HL-60 (cell line): ENCODE results near the gene POLN.

Source experiments
- DNase-seq, 2 experiments: peaks; one replicate each; pipeline ENCODE4 v3.0.0-alpha.2; 2010 to 2020; ENCODE audit warnings: low read depth in 1 of 2, low spot score in 1 of 2
- H3K27ac ChIP-seq: fragments of 250-450 bp; sonication (Bioruptor Pico); replicated peaks from 2 replicates; pipeline ENCODE4 v1.5.1; 2020; ENCODE audit warnings: mild to moderate bottlenecking, moderate library complexity
- H3K27me3 ChIP-seq: fragments of 250-450 bp; sonication (Bioruptor Pico); 2 replicates; pipeline ENCODE4 v1.5.1; 2021; ENCODE audit warnings: mild to moderate bottlenecking, moderate library complexity; ENCODE audit not compliant: insufficient read depth, poor library complexity, severe bottlenecking
- H3K4me3 ChIP-seq: replicated peaks from 2 replicates; pipeline ENCODE4 v1.5.1; 2011; ENCODE audit warnings: mild to moderate bottlenecking, control low read depth, low read length; ENCODE audit not compliant: insufficient read depth
- CTCF ChIP-seq: IDR thresholded peaks from one replicate; pipeline ENCODE4 v1.5.1; 2011; ENCODE audit warnings: low read length, control low read depth, inconsistent platforms; ENCODE audit not compliant: insufficient read depth
- GABPA ChIP-seq: IDR thresholded peaks from 2 replicates; pipeline ENCODE4 v1.6.1; 2012; ENCODE audit warnings: low read depth
- POLR2AphosphoS5 ChIP-seq: IDR thresholded peaks from 2 replicates; pipeline ENCODE4 v1.6.1; 2012; ENCODE audit warnings: low read depth
- REST ChIP-seq: IDR thresholded peaks from 2 replicates; pipeline ENCODE4 v1.6.1; 2012; ENCODE audit warnings: low read depth; ENCODE audit not compliant: insufficient replicate concordance
- SPI1 ChIP-seq: IDR thresholded peaks from 2 replicates; pipeline ENCODE4 v1.6.1; 2012; ENCODE audit warnings: low read depth, mild to moderate bottlenecking, borderline replicate concordance

The POLN gene

DNA sequence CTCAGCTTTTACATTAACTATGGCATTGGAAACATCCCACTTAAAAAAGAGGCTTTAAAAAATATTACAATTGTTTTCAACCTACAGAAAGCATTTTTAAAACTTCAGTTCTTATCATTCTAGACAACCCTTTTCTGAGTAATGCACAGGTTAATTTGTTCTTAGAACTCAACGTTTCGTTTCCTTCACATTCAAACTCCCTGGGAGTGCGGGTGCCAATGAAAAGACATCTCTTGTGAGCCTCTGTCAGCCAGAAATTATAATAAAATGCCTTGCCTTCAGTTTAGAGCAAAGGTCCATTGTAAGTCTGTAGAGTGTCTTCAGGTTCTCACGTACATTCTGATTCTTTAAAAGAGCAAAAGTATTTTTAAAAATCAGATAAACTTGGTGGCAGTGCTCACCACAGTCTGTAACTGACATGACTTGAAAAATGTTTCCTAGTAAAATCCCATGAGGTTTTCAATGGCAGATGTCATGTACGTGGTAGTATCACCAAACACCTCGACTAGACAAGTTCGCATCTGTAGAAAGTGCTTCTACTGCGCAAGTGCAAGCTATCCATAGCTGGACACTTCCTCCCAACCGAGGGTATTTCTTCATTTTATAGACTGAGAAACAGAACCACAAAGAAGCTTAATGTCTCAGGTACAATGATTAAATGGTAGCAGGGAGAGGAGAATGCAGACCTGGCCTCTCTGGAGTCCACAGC, 65.8 kb downstream of the POLN start:
- no peak for DNase-seq
- Histone ChIP-seq H3K4me3 (no peak overlapping the region), H3K27ac (no peak overlapping the region), H3K27me3 (no peaks in the 10 kb centered on the region)
- TF ChIP-seq CTCF (no peak), REST (no peak), POLR2AphosphoS5 (no peak), SPI1 (no peak), GABPA (no peak)

DNA sequence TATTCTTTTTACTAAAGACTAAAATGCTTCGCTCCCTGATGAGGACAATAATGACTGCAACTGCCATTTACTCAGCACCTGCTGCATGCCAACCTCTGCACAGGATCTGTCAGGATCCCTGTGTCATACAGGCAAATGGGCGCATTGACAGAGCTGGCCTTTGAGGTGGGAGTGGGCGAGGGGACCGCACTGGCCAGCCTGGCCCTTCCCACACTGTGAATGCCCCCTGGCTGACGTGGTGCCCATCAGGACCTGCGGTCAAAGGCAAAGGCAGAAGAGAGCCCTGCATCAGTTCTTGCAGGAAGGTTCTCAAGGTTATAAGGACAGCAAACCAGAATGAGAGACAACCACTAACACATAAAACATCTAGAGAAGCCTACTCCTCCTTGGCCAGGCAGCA, 67.9 kb downstream of the POLN start:
- DNase-seq, result no peak
- Histone ChIP-seq H3K27me3 (no peaks in the 10 kb centered on the region), H3K27ac (no peak overlapping the region), H3K4me3 (no peak overlapping the region)
- TF ChIP-seq POLR2AphosphoS5 (no peak), REST (no peak), SPI1 (no peak), CTCF (no peak), GABPA (no peak)

DNA sequence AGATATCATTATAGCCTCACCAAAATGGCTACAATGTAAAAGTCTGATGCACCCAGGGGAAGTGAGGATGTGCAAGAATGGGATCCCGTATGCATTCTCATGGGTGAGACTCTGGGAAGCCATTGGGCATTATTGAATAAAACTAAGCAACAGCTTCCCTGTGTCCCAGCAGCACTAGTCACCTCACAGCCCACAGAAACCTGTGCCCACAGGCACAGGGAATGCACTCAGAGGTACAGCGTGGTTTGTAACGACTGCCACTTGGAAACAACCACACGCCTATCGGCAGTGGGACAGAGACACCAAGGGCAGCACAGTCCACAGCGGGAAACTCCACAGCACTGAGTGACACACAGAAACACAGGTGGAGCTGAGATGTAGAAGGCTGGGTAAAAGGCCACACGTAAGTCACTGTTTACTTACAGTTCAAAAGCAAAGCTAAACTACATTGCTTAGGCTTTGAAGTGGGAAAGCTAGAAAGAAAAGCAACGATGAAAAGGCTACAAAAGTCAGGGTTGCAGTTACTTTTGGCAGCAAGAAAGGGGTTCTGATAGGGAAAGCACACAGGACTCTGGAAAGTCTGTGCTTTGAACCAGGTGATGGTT, 69.2 kb downstream of the POLN start:
- Histone ChIP-seq H3K27ac (peak overlapping the region; percentile 35), H3K27me3 (no peaks in the 10 kb centered on the region), H3K4me3 (no peak overlapping the region)
- DNase-seq, result no peak
- TF ChIP-seq REST (no peak), POLR2AphosphoS5 (no peak), CTCF (no peak), GABPA (no peak), SPI1 (no peak)
